DMS79 (cell line): ENCODE data around the gene CHCHD10.
"Not testable (repeated sequence)": the region's sequence is repeated elsewhere in the genome, so short reads cannot be mapped to it uniquely, and the experiment has no call there.

Experiments used
- DNase-seq: peaks from one replicate; lab custom pipeline; 2025; lab: John Stamatoyannopoulos, UW

Gene CHCHD10

GRCh38 chr22:23750367-23750713 is 17.4 kb downstream of the CHCHD10 start:
- no peak for DNase-seq

- DNase-seq: no peak
Measured at GRCh38 chr22:23749841-23750301, 17.9 kb downstream of the CHCHD10 start.

GRCh38 chr22:23745791-23746190 is 22.0 kb downstream of the CHCHD10 start:
- DNase-seq: no peak

GRCh38 chr22:23744485-23744884 is 23.3 kb downstream of the CHCHD10 start:
- no peak for DNase-seq

- no peak for DNase-seq
Measured at GRCh38 chr22:23744001-23744400, 23.8 kb downstream of the CHCHD10 start.

GRCh38 chr22:23743303-23743705 is 24.5 kb downstream of the CHCHD10 start:
- DNase-seq: no peak

- DNase-seq: no peak
Measured at GRCh38 chr22:23742505-23743264, 25.1 kb downstream of the CHCHD10 start.

GRCh38 chr22:23737696-23738095 is 30.1 kb downstream of the CHCHD10 start:
- DNase-seq: no peak

GRCh38 chr22:23728108-23728507 is 39.7 kb downstream of the CHCHD10 start:
- DNase-seq: not testable (repeated sequence)

GRCh38 chr22:23722724-23723123 is 45.0 kb downstream of the CHCHD10 start:
- no peak for DNase-seq

- DNase-seq: no peak
Measured at GRCh38 chr22:23722160-23722559, 45.6 kb downstream of the CHCHD10 start.

- DNase-seq: no peak
Measured at GRCh38 chr22:23720855-23721254, 46.9 kb downstream of the CHCHD10 start.

- DNase-seq: no peak
Measured at GRCh38 chr22:23718371-23719165, 49.2 kb downstream of the CHCHD10 start.

GRCh38 chr22:23716811-23717801 is 50.7 kb downstream of the CHCHD10 start:
- DNase-seq: peak; percentile 42
